Stimulated activated CD8-positive, alpha-beta memory T cell treated with anti-CD3 and anti-CD28 coated beads, Interleukin-2, amount 100 ng/mL, for 48 hours (primary cell): Measurements from ENCODE around the gene HMBS.
A peak's percentile ranks its signal among the peaks of the same experiment; 100 is the strongest.
"Not testable (repeated sequence)": the region's sequence is repeated elsewhere in the genome, so short reads cannot be mapped to it uniquely, and the experiment has no call there.

Source experiments
- DNase-seq, 2 donors: peaks; one replicate each; pipeline ENCODE4 v3.0.0-alpha.2; 2020; ENCODE audit warnings: low read depth in 2 of 2

HMBS gene

DNA sequence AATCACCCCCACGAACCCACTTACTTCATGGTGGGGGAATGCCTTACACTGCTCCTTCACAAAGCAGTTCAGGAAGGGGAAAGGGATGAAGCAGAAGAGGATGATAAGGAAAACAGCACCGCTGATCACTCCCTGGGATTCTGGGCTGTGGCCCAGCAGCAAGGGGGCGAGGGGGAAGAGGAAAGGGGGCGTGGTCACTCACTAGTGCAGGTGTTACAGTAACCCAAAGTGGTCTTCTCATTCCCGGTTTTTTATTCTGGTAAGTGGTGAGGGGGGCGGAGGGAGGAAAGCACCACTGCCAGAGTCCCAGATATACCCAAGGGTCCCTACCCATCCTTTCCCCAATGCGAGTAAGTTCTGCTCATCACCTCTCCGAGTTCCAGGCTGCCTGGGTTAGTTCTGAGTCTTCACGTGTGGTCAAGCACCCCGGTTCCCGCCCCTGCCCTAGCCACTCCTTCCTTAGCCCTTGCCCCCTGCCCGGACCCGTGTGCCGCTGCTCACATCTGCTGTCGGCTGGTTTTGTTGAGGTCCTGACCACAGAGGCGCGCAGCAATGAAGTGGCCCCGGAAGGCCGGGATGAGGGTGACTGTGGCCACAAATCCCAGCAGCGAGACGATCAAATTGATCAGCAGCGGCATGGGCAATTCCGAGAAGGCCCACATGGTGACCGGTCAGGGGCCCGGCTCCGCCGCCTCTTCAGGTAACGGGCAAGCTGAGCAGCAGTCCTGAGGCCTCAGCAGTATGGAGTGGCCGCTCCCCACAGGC lies 16.5 kb downstream of the HMBS start:
- DNase-seq, result no peak

DNA sequence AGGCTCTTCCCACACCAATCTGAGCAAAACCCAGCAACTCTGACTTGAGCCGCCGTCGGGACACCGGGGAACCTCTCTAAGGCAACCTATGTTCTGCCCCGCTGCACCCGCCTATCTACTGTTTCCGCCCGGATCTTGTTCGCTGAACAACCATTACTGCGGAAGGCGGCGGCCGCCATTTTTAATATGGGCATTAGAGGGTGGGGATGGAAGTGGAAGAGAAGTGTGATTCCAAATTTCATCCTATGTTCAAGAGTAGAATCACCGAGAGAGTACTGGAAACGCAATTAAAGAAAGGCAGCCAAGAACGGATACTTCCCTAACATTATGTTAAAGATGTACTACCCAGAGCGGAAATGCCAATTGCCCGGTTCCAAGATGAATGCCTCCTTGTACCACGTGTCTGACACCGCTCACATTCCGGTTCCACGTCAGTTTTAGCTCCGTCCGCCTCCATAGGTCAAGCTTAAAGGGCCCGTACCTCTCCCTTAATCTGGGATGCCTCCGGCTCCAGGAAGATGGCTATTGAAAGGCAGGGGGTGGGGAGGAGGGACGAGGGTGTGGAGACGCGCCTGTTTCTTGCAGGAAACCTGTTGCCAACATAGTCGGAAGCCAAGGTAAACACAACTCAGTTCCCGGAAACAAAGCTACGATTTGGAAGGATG lies 17.2 kb downstream of the HMBS start, which contains the start of gene DPAGT1:
TSS of gene DPAGT1 (minus strand) at position 95 of the 665 bp plus-strand sequence. CDS start 198 bp downstream, outside the sequence.
- DNase-seq, result peak; percentile 65 to 80

DNA sequence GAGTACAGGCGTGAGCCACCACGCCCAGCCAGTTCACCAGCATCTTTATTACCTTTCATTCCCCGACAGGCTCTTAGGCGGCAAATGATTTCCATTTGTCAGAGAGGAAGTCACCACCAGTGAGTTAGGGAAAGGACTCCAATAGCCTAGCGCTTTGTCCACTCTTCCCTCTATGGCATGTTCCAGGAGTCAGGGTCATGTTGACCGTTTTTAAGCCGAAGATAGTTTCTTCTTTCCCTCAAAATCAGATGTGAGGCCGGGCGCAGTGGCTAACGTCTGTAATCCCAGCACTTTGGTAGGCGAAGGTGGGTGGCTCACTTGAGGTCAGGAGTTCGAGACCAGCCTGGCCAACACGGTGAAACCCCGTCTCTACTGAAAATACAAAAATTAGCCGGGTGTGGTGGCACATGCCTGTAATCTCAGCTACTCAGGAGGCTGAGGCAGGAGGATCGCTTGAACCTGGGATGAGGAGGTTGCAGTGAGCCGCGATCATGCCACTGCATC lies 18.5 kb downstream of the HMBS start:
- DNase-seq, result not testable (repeated sequence)

DNA sequence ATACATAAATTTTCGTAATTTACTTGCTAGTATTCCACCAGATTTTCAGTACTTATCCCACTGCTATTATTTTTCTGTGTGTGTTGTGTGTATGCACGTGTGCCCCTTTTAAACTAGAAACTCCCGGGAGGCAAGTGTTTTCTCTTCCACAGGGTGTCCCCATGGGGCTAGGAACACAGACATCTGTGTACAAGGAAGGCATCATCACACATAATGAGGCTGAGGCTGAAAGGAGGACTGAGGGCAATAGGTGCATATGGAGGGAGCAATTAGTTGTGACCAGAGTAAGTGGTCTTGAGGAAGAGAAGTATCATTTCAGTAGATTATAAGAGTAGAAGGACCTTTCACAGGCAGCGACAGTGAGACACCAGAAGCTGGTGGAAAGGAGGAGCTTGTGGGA lies 19.1 kb downstream of the HMBS start:
- DNase-seq, result no peak

DNA sequence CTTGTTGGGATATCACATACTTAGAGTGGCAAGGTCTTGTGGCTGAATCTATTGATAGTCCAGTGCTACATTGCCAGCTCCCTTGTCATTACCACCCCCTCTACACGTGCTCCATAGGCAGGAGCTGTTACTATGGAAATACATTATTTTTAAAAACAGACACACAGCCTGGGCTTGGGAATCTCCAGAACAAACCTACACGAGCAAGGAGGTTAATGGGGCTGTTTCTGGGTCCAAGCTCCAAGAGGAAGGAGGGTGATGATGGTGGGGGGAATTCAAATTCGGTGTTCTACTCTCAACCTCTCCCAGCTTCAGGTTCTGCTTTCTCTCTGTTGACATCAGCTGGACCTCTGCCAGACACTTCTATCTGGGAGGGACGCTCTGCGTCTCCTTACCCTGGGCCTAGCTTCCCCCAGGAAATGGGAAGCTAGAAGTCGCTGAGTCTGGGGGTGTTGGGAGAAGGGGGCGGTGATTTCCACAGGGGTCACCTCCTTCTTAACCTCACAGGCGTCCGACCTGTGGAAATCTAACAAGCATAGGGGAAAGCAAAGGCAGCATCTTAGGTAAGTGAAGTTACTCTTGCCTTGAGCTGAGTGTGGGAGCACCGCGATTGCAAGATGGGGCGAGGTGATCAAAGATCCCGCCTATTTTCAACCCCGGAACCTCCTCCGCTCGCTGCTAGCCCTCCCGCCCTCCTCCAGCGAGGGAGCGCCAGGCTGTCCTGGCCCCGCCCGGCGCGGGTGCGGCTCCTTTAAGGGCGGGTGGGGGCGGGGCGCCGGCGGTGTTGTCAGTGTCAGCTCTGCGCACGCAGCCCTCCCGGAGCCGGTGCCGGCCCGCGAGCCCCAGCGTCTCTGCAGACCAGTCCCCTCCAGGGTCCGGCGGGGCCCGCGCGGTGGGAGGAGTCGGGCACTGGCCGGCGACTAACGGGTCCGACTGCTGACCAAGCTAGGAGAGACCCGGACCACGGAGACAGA lies 22.2 kb downstream of the HMBS start, which contains the start of gene C2CD2L:
TSS of gene C2CD2L (plus strand) at position 781 of the 974 bp plus-strand sequence. CDS start 398 bp downstream, outside the sequence.
- peak; percentile 85 to 86 for DNase-seq

DNA sequence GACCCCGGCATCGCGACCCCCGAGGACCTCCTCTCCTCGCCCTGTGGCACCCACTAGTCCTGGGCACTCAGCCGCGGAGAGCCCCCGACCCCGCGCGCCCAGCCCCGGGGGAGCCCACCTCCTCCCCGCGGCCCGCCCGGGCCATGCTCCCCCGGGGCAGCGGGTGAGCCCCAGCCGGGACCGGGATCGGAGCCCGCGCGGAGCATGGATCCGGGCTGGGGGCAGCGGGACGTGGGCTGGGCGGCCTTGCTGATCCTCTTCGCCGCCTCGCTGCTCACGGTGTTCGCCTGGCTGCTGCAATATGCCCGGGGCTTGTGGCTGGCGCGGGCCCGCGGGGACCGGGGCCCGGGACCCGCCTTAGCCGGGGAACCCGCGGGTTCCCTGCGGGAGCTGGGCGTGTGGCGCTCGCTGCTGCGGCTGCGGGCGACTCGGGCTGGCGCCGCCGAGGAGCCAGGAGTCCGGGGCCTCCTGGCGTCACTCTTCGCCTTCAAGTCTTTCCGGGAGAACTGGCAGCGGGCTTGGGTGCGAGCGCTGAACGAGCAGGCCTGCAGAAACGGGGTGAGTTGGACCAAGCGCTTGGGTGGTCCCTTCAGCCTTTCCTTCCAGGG lies 23.0 kb downstream of the HMBS start:
- no peak for DNase-seq

DNA sequence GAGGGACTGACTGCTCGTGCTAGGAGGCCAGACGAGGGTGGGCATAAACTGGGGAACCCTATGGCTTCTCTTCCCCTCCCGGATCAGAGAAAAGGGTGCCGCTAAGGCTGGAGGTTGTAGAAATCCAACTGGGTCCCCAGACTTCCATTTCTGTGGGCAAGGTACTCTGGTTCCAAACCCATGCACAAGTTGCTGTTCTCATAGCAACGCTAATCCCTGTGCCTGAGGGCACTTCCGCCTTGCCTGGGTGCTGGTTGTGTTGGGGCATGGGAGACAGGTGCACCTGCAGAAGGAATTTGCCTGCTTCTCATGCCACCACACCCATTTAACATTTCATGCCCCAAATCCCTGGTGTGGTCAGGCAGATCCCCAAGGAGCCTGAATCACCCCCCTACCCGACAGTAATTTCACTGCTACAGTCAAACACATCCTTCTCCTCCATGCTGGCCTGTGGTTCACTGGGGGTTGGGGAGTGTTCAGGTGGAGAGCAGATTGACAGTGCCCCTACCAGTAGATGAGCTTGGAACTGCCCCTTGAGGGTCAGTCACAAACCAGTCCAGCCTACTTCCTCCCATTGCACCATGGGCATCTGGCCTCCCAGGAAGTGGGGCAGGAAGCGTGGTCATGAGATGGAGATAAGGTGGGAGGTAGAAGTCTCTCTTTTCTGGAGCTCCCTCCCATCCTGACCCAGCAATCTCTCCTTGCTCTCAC lies 23.6 kb downstream of the HMBS start:
- DNase-seq, result no peak

DNA sequence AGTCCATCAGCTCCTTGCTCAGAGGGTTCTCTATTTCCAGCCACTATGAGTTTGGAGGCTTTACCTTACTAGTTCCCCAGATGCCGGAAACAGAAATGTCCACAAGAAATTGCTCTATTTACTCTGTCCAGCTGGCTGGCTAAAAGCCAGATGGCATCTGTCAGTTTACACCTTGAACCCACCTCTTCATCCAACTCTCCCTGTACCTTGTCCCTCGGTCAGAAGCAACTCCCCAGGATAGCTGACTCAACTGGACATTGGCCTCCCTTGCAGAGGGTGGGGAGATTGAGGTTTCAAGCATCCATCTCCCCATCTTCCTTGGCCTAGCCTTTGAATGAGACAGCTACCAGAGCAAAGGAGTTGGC lies 24.2 kb downstream of the HMBS start:
- no peak for DNase-seq

DNA sequence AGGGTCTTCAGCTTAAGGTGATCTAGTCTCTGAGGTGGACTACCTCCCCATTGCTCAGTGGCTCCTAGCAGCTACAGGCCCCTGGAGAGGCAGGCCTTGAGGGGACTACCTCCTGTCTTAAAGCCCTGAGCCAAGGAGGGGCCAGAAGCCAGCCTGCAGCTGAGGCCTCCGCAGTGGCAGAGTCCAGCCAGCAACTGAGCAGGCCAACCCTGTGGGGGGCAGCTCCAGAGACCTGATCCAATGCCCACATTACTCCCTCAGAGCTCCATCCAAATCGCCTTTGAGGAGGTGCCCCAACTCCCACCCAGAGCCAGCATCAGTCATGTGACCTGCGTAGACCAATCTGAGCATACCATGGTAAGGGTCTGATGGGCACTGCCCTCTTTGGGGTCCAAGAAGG lies 25.2 kb downstream of the HMBS start:
- DNase-seq, result no peak

DNA sequence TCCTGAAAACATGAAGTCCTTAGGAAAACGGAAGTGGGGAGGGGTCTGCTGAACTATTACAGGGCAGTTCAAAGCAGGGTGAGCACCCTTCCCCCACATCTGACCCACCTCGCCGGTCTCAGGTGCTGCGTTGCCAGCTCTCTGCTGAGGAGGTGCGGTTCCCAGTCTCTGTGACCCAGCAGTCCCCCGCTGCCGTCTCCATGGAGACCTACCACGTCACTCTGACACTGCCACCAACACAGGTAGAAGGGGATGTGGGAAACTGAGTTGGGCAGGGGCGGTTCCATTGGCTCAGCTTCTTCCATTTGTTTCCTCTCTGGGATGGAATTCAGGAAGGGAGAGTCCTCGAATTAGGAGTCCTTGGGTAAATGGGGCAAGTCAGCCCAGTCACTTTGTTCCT lies 25.8 kb downstream of the HMBS start:
- DNase-seq, result no peak

DNA sequence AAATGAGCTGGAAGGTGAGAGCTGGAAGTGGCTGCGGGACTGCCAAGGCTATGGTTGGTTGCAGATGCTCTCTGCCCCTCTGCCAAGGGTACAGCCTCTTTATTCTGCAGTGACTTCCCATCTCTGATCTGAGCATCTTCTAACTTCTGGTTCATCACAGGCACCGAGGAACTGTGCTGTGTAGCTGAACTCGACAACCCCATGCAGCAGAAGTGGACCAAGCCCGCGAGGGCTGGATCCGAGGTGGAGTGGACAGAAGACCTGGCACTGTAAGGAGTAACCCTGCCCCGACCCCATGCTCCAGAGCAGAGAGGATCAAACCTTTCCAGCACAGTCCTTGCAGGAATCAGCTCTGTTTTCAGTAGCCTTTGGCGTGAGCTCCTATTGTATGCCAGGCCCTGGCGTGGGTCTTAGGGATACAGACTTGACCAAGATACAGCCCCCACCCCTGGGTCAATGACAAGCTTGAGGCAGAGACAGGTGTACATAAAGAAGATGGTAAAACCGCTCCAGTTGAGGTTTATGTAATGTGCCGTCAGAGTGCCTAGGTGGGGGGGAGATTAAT lies 26.8 kb downstream of the HMBS start:
- no peak for DNase-seq

DNA sequence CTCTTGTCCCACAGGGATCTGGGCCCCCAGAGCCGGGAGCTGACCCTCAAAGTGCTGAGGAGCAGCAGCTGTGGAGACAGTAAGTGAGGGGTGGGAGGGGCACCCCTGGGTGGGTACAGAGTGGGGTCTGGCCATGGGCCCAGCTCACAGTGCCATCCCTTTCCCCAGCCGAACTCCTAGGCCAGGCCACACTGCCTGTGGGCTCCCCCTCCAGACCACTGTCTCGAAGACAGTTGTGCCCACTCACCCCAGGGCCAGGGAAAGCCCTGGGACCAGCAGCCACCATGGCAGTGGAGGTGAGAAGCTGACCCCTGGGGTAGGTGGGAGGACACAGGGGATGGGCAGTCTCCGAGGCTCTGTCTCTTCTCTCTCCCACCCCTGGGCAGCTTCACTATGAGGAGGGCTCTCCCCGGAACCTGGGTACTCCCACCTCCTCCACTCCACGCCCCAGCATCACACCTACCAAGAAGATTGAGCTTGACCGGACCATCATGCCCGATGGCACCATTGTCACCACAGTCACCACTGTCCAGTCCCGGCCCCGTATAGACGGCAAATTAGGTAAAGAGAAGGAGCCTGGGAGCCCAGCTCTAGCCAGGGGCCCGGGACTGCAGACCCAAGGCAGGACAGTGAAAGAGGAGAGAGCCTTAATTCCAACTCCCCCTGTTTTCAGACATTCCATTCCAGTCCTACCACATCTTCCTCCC lies 27.8 kb downstream of the HMBS start:
- no peak for DNase-seq

DNA sequence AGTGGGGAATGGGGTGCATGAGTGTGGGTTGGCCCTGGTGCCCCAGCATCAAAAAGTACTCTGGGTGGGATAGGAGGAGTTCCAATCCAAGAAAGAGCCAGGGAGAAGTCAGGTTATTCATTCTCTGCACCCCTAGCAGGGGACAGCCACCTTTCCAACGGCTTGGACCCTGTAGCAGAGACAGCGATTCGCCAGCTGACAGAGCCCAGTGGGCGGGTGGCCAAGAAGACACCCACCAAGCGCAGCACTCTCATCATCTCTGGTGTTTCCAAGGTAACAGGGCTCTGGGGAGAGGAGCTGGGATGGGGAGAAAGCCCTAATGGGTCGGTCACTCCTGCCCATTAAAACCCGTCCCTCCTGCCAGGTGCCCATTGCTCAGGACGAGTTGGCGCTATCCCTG lies 29.0 kb downstream of the HMBS start:
- DNase-seq, result no peak

DNA sequence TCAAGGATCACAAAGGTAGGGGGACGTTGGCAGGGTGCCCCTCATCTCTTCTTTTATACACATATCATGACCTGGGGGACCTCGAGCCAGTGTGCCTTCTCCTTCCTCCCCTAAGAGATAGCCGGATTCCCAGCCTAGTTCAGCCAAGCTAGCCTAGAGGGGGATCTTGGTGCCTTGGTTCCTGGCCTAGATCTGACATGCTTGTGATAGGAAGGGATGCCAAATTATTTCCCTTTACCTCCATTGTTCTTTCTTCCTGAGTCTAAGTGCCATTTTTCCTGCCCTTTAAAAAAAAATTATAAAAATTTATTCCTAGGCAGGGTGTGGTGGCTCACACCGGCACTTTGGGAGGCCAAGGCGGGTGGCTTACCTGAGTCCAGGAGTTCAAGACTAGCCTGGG lies 29.7 kb downstream of the HMBS start:
- DNase-seq, result no peak

DNA sequence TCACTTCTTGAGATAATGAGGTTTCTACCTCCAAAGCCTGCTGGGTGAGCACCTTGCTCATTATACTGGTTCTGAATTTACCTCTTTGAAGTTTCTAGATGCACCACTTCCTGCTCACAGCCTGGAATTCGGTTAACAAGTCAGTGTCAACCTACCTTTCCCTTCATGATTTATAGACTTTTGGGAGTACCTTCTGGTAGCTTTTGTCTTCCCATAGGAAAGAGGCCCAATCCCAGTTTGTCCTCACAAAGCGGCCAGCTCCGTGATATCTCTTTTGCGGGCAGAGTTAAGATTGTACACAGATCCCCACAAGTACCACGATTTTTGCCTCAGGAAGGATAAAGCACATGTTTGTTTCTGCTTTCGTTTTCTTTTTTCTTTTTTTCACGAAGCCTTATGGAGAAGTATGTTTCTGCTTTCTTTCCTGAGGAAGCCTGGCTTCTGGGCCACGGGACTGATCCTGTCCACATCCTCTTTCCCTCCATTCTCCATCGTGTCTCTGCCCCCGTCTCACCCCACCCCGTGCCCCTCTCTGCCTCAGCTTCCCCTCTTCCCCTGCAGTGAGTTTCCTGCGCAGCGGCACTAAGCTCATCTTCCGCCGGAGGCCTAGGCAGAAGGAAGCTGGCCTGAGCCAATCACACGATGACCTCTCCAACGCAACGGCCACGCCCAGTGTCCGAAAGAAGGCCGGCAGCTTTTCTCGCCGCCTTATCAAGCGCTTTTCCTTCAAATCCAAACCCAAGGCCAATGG lies 31.0 kb downstream of the HMBS start:
- no peak for DNase-seq

DNA sequence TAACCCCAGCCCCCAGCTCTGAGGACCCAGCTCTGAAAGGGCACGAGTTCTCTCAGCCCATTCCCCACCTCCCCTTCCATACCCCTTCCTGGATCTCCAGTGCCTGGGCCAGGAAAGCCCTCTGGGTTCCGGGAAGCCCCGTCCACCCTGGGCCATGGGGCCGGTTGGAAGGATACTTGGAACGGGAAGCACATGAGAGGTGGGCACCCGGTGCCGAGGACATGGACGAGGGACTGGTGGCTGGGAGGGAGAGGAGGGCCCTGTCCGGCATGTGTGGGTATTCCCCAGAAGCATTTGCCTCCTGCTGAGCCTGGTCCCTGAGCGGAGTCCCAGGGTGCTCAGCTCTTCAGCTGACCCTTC lies 31.5 kb downstream of the HMBS start:
- no peak for DNase-seq

DNA sequence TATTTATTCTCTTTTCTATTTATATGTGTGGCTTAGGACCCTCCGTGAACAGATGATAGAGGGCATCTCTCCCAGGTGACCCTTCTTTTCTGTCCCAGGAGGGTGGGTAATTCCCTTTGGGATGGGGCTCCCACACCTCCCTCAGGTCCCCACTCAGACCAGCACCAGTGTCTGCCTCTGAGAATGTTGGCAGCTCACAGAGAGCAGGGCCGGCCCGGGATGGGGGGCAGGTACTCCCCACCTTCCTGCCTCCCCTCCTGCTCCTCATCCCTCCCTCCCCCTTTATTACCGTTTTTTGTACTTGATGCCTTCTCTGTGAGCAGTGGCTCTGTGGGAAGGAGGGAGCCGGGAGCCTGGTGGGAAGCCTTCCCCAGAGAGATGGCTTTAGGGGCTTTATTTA lies 31.9 kb downstream of the HMBS start:
- DNase-seq, result no peak

DNA sequence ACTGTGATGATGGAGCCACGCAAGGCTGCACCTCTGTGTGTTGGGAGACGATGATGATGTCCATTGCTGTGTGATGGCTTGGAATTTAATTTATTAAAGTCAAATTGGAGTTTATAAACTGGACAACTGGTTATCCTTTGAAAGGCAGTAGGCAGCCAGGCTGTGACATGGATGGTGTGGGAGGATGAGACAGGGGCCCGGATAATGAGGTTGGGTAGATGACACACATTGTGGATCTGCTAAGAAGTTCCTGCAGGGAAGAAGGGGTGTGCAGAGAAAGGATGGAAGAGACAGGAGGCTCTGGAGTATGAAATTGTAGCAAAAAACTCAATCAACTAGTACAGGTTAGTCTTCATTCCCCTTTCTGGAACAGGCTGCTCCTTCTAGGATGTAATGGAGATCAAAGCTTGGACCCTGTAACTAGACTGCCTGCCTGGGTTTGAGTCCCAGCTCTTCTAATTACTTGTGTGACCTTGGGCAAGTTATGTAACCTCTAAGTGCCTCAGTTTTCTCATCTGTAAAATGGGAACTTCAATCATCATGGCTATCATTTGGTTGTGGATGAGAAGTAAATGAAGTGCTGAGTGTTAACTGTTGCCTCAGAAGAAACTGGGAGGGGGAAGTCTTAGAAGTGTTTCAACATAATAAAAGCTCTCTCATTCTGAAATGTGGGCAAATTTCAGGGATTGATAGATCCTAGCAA lies 32.5 kb downstream of the HMBS start:
- DNase-seq, result no peak

DNA sequence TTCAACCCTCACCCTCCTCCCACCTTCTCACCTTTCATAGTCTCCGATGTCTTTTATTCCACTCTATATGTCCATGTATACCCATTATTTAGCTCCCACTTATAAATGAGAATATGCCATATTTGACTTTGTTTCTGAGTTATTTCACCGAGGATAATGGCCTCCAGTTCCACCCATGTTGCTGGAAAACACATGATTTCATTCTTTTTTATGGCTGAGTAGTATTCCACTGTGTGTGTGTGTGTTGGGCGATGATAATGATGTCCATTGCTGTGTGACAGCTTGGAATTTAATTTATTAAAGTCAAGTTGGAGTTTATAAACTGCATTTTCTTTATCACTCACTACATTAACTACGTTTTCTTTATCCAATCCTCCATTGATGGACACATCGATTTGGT lies 33.5 kb downstream of the HMBS start:
- no peak for DNase-seq
